GM23338 (cell line): ENCODE data around the gene NPHP4. TPM values are rescaled to one million over a fixed set of nuclear protein-coding genes. Genes with fewer than 3 reads are reported as not detected.

Source experiments
- ATAC-seq: fragments of 200-7000 bp; cut with Tn5 transposase; 3 replicates; pipeline ENCODE4 v1.9.1; 2020
- DNase-seq: peaks from one replicate; pipeline ENCODE4 v3.0.0-alpha.2; 2015; ENCODE audit warnings: low spot score
- H2AFZ ChIP-seq: fragments of 200-600 bp; sonication (generic); 2 replicates; pipeline ENCODE4 v1.8.0; 2016; ENCODE audit warnings: antibody characterized with exemption, mild to moderate bottlenecking, moderate library complexity
- H3F3A ChIP-seq: fragments of 200-600 bp; sonication (generic); replicated peaks from 2 replicates; pipeline ENCODE4 v1.8.0; 2017; ENCODE audit warnings: antibody characterized with exemption, mixed run types, low read depth
- H3K27ac ChIP-seq: fragments of 200-600 bp; sonication (generic); 2 replicates; pipeline ENCODE4 v1.6.1; 2016; ENCODE audit warnings: low read depth
- H3K27me3 ChIP-seq: fragments of 200-600 bp; sonication (generic); 2 replicates; pipeline ENCODE4 v1.8.0; 2016; ENCODE audit warnings: mild to moderate bottlenecking, mixed run types, moderate library complexity; ENCODE audit not compliant: insufficient read depth
- H3K36me3 ChIP-seq: fragments of 200-600 bp; sonication (generic); 2 replicates; pipeline ENCODE4 v1.8.0; 2016; ENCODE audit warnings: mild to moderate bottlenecking; ENCODE audit not compliant: insufficient read depth
- H3K4me1 ChIP-seq: fragments of 200-600 bp; sonication (generic); 2 replicates; pipeline ENCODE4 v1.8.0; 2016; ENCODE audit warnings: mild to moderate bottlenecking, moderate library complexity; ENCODE audit not compliant: insufficient read depth
- H3K4me2 ChIP-seq: fragments of 200-600 bp; sonication (generic); 2 replicates; pipeline ENCODE4 v1.7.1; 2017; ENCODE audit warnings: mixed run types
- H3K4me3 ChIP-seq: fragments of 200-600 bp; sonication (generic); 2 replicates; pipeline ENCODE4 v1.6.1; 2016; ENCODE audit warnings: mixed run types
- H3K79me2 ChIP-seq: fragments of 200-600 bp; sonication (generic); replicated peaks from 2 replicates; pipeline ENCODE4 v1.8.0; 2017; ENCODE audit warnings: mild to moderate bottlenecking; ENCODE audit not compliant: insufficient read depth
- H3K9me2 ChIP-seq: fragments of 200-600 bp; sonication (generic); 2 replicates; pipeline ENCODE4 v1.8.0; 2017; ENCODE audit not compliant: insufficient read depth
- H4K20me1 ChIP-seq: fragments of 200-600 bp; sonication (generic); replicated peaks from 2 replicates; pipeline ENCODE4 v1.8.0; 2017; ENCODE audit warnings: mild to moderate bottlenecking; ENCODE audit not compliant: insufficient read depth
- H3K27ac Mint-ChIP-seq: 2 replicates; pipeline ENCODE4 v1.8.0; 2020; ENCODE audit warnings: inconsistent platforms, mild to moderate bottlenecking, moderate library complexity, mixed read lengths
- H3K27me3 Mint-ChIP-seq: 3 replicates; pipeline ENCODE4 v1.8.0; 2022; ENCODE audit warnings: low read depth, mild to moderate bottlenecking, moderate library complexity, mixed read lengths, inconsistent platforms; ENCODE audit not compliant: insufficient read depth, poor library complexity
- H3K36me3 Mint-ChIP-seq: 3 replicates; pipeline ENCODE4 v1.8.0; 2021; ENCODE audit warnings: low read depth, mild to moderate bottlenecking, inconsistent platforms, moderate library complexity, mixed read lengths
- H3K4me1 Mint-ChIP-seq: 3 replicates; pipeline ENCODE4 v1.8.0; 2020; ENCODE audit warnings: mild to moderate bottlenecking, inconsistent platforms, mixed read lengths
- H3K4me3 Mint-ChIP-seq: 3 replicates; pipeline ENCODE4 v1.8.0; 2021; ENCODE audit warnings: moderate library complexity, mild to moderate bottlenecking, inconsistent platforms, mixed read lengths
- H3K9me3 Mint-ChIP-seq: 3 replicates; pipeline ENCODE4 v1.8.0; 2020; ENCODE audit warnings: moderate library complexity, mild to moderate bottlenecking, inconsistent platforms, mixed read lengths
- CTCF ChIP-seq, 2 experiments: fragments of 200-600 bp in 1 of 2; sonication (generic) in 1 of 2; conservative IDR thresholded peaks; 2 replicates each; pipeline versions ENCODE4 v1.5.1 to v1.6.1; 2016 to 2017; ENCODE audit warnings: antibody characterized with exemption in 2 of 2, low read depth in 2 of 2, mild to moderate bottlenecking in 2 of 2, moderate library complexity in 1 of 2
- EZH2 ChIP-seq: fragments of 200-600 bp; sonication (generic); IDR thresholded peaks from one replicate; pipeline ENCODE4 v1.8.0; 2017; ENCODE audit warnings: antibody characterized with exemption, mild to moderate bottlenecking, low read depth; ENCODE audit not compliant: unreplicated experiment
- EZH2phosphoT487 ChIP-seq: fragments of 200-600 bp; sonication (generic); IDR thresholded peaks from one replicate; pipeline ENCODE4 v1.8.1; 2018; ENCODE audit warnings: antibody characterized with exemption; ENCODE audit not compliant: unreplicated experiment
- NANOG ChIP-seq: IDR thresholded peaks from 2 replicates; pipeline ENCODE4 v1.6.1; 2016; ENCODE audit warnings: antibody characterized with exemption, borderline replicate concordance
- POLR2AphosphoS5 ChIP-seq: IDR thresholded peaks from 2 replicates; pipeline ENCODE4 v1.6.1; 2016; ENCODE audit warnings: antibody characterized with exemption, low read depth
- REST ChIP-seq: IDR thresholded peaks from one replicate; pipeline ENCODE4 v1.6.1; 2018; ENCODE audit warnings: antibody characterized with exemption; ENCODE audit not compliant: unreplicated experiment
- ZNF114 ChIP-seq: fragments of 250-450 bp; sonication (Bioruptor Pico); IDR thresholded peaks from 2 replicates; pipeline ENCODE4 v1.5.0; 2020; ENCODE audit warnings: mild to moderate bottlenecking, moderate library complexity
- ZNF331 ChIP-seq: fragments of 250-450 bp; sonication (Bioruptor Pico); IDR thresholded peaks from 2 replicates; pipeline ENCODE4 v1.5.0; 2020; ENCODE audit warnings: low read depth, mild to moderate bottlenecking, moderate library complexity
- ZNF462 ChIP-seq: fragments of 250-450 bp; sonication (Bioruptor Pico); IDR thresholded peaks from 2 replicates; pipeline ENCODE4 v1.5.0; 2020; ENCODE audit warnings: mild to moderate bottlenecking, moderate library complexity
- polyA plus RNA-seq: library from polyadenylated mRNA; unstranded; fragments of >200 nt; fragmentation: Nextera tagmentation; extraction: Ambion mirVana; gene quantifications from 2 replicates; pipeline ENCODE4 v1.2.1, GENCODE V29; 2016
- total RNA-seq: library from RNA; depleted of rRNA; stranded (reverse); fragments of >200 nt; shearing (Covaris generic); gene quantifications from 2 replicates; pipeline ENCODE4 v1.2.3, GENCODE V29; 2014

The NPHP4 gene
- total and polyA plus RNA-seq, 2 experiments from 2014 or later, result 2.5 to 12.4 TPM

GRCh38 chr1:5855196-5855897 is 136.9 kb downstream of the NPHP4 start:
- no peaks in the 10 kb centered on the region for H3K79me2 ChIP-seq
- peaks cover 10% of the 10 kb centered on the region; the same call in 2 of the 3 replicates for H3K4me1 Mint-ChIP-seq
- H3K27ac Mint-ChIP-seq, result no peak overlapping the region
- H3K36me3 Mint-ChIP-seq, result peaks cover 4% of the 10 kb centered on the region; the same call in 1 of the 3 replicates
- H3K4me3 Mint-ChIP-seq, result no peak overlapping the region
- no peak for ATAC-seq
- H4K20me1 ChIP-seq, result no peaks in the 10 kb centered on the region
- TF ChIP-seq NANOG, result no peak
- TF ChIP-seq CTCF (conservative IDR thresholded peaks at IDR 0.05; ENCODE audit: low read depth in 2 of 2), result no peak
- TF ChIP-seq ZNF331 (CRISPR knock-in tag), result no peak
- no peak for TF ChIP-seq EZH2
- no peak for TF ChIP-seq POLR2AphosphoS5
- no peak for TF ChIP-seq ZNF462 (CRISPR knock-in tag)
- TF ChIP-seq REST, result no peak
- no peak for TF ChIP-seq ZNF114 (CRISPR knock-in tag)
- no peak for TF ChIP-seq EZH2phosphoT487
- H3K9me2 ChIP-seq, result no peaks in the 10 kb centered on the region
- H3K27me3 Mint-ChIP-seq, result peaks cover 4% of the 10 kb centered on the region
- no peak overlapping the region for H2AFZ ChIP-seq
- H3F3A ChIP-seq, result no peaks in the 10 kb centered on the region
- H3K9me3 Mint-ChIP-seq, result no peaks in the 10 kb centered on the region; the same call in 2 of the 3 replicates
- H3K27ac ChIP-seq, result no peak overlapping the region
- H3K4me1 ChIP-seq, result no peaks in the 10 kb centered on the region
- H3K4me3 ChIP-seq, result no peak overlapping the region
- H3K4me2 ChIP-seq, result no peak overlapping the region
- H3K36me3 ChIP-seq, result no peaks in the 10 kb centered on the region
- no peak for DNase-seq
- H3K27me3 ChIP-seq, result no peaks in the 10 kb centered on the region
